HG03432 (cell line): ENCODE data around the gene CST3.
"Not testable (repeated sequence)": the region's sequence is repeated elsewhere in the genome, so short reads cannot be mapped to it uniquely, and the experiment has no call there.

Experiments used
- ATAC-seq: cut with Tn5 transposase; IDR thresholded peaks from one replicate; pipeline ENCODE4 v1.9.1; 2021; ENCODE audit warnings: mild to moderate bottlenecking, moderate library complexity; ENCODE audit not compliant: unreplicated experiment

Gene CST3

GRCh38 chr20:23637282-23638221, at the start of gene CST3:
Gene CST3 (minus strand): TSS chr20:23637955. CDS start chr20:23637862, 93 bp downstream.
- peak; percentile 68 for ATAC-seq

DNA sequence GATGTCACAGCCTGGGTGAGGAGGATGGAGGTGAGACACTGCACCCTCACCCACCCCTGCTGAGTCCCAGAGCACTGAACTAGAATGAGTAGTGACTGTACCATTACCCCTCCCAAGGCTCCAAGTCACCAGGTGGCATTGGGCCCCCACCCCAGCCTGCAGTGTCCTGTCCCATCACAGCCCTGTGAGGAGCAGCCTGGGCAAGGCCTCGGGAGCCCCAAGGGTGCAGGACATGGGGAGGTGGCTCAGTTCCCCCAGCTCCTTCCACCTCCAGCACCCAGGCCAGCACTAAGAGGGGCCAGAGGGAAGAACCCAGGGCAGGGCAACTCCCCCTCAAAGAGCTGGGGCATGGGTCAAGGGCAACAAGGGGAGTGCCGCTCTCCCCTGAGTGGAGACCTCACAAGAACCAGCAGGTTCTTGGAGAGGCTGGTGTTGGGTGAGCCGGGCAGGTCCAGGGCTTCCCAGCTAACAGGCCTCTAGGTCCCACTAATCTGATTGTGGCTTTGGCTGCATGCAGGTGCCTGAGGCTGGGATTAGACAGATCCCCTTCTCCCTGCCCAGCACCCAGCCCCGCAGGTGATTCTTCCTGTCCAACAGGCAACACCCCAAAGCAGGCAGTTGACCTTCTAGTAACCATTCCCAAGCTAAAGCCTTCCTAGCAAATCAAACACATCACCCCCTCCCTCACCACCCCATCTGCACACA, 48.4 kb upstream of the CST3 start:
- no peak for ATAC-seq

DNA sequence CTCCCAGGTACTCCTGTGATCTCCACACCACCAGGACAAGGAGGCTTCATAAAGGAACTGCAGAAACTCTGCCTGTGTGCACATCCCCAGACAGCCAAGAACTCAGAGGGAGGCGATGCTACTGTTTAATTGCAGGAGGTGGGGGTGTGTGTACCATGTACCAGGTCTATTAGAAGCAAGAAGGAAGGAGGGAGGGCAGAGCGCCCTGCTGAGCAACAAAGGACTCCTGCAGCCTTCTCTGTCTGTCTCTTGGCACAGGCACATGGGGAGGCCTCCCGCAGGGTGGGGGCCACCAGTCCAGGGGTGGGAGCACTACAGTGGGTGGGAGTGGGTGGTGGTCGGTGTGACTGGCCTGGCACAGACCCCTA, 47.8 kb upstream of the CST3 start:
- ATAC-seq: not testable (repeated sequence)

DNA sequence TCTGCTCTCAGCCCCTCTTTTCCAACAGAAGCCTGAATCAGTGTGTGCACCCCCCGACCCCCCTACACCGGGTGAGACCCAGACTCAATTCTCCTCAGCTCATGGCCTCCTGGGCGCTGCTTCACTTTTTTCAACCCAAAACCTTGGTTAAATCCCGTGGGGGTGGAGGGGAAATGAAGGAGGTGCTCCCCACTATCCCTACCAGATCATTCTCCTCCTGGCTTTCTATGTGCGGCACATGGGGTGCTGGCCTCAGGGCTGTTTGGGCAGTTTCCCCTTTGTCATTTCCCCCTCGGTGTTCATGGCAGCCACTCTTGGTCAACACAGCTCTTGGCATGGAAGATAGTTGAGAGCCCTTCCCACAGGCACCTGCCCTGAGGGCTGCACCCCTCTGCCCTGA, 46.5 kb upstream of the CST3 start:
- no peak for ATAC-seq

- no peak for ATAC-seq
Measured at GRCh38 chr20:23683807-23684206, 46.1 kb upstream of the CST3 start.

- no peak for ATAC-seq
Measured at GRCh38 chr20:23683281-23683680, 45.5 kb upstream of the CST3 start.

DNA sequence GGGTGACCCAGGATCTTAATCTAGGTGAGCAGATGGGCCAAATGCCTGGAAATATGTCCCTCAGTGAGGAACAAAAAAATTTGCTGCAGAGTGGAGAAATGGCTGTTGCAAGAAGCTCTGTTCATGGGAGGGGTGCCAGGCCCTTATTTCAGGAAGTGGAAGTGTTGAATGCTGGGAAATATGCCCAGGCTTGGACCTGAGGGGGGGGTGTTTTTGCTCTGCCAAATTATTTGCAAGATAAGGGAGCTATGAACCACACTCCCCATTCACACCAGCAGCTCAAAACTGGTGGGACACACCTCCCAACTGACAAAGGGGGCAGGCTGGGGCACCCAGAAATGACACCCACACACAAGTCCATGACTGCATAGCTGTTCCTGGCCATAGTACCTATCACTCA, 42.4 kb upstream of the CST3 start:
- no peak for ATAC-seq

GRCh38 chr20:23679133-23680092, 41.7 kb upstream of the CST3 start:
- no peak for ATAC-seq

GRCh38 chr20:23673209-23673608, 35.5 kb upstream of the CST3 start:
- no peak for ATAC-seq

DNA sequence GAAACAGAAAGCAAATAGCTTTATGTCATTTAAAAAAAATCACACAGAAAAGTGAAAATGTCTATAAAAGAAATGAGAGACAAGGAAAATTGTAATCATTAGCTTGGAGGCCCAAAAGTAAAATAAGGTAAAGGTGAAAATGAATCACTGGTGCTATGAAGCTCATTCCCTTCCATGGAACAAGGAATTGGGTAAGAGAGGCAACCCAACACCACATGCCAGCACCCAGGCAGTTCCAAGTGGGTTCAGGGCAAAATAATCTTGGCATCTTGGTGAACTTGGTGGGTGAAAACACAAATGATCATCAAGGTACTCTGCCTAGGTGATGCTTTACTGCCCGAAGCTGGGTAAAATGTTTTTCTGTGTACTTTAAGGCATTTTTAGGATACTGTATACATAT, 34.4 kb upstream of the CST3 start:
- no peak for ATAC-seq

GRCh38 chr20:23671479-23671878, 33.7 kb upstream of the CST3 start:
- no peak for ATAC-seq

GRCh38 chr20:23670361-23670760, 32.6 kb upstream of the CST3 start:
- no peak for ATAC-seq

GRCh38 chr20:23669866-23670265, 32.1 kb upstream of the CST3 start:
- ATAC-seq: no peak

DNA sequence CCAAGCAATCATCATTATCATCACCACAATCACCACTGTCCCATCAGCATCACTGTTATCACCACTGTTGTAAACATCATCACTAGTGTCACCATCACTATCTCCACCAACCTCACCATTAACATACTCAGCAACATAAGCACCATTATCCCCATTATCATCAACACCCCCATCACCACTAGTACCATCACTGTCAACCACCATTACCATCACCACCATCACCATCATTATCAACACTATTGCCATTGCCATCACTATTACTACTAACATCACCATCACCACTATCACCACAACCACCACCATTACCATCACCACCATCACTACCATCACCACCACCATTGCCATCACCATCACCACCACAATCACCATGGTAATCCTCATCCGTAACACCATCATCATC, 31.6 kb upstream of the CST3 start:
- no peak for ATAC-seq

GRCh38 chr20:23668477-23668951, 30.8 kb upstream of the CST3 start:
- peak; percentile 89 for ATAC-seq

DNA sequence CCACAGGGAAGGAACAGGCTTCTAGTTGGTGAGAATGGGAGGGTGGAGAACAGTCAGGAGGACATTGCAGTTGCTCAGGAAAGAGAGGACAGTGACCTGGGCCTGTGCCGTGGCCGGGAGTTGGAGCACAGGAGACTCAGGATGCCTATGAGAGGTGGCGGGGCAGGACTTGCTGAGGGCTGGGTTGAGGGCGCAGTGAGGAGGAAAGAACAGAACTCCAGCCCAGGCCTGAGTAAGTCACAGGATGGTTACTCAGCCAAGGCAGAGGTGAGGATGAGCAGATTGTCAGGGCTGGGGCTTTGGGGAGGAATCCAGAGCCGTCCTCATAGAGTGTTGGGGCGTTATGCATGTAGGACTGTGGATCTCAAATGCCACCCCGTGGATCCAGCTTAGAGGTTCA, 29.9 kb upstream of the CST3 start:
- ATAC-seq: no peak

- ATAC-seq: no peak
Measured at GRCh38 chr20:23666698-23667097, 28.9 kb upstream of the CST3 start.

GRCh38 chr20:23666189-23666588, 28.4 kb upstream of the CST3 start:
- ATAC-seq: no peak

DNA sequence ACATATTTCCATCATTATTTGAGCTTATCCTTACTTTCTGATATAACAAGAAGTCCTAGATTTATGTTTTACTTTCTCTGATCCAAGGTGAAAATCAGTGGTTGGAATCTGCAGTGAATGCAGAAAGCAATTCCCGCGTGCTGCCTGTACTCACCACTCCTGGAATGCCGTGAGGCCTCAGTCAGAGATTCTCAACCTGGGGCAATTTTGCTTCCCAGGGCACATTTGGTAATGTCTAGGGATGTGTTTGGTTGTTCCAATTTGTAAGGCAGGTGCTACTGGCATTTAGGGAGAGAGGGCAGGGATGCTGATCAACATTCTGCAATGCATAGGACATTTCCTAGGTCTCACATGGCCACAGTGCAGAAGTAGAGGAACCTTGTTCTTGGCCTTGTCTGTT, 27.2 kb upstream of the CST3 start:
- ATAC-seq: no peak

DNA sequence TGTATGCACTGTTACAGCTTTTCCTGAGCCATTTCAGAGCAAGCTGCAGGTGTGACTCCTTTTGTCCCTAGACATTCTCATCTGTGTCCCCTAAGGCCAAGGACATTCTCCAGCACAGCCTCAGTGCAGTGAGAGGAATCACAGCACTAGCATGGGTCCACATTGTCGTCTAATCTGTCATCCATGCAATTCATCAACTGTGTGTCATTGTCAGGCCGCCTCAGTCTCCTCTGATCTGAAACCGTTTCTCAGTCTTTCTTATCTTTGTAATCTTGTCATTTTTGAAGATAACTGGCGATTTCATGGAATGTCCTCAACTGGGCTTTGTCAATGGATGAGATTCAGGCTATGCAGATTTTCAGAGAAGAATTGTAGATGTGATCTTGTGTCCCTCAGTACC, 26.3 kb upstream of the CST3 start:
- not testable (repeated sequence) for ATAC-seq

DNA sequence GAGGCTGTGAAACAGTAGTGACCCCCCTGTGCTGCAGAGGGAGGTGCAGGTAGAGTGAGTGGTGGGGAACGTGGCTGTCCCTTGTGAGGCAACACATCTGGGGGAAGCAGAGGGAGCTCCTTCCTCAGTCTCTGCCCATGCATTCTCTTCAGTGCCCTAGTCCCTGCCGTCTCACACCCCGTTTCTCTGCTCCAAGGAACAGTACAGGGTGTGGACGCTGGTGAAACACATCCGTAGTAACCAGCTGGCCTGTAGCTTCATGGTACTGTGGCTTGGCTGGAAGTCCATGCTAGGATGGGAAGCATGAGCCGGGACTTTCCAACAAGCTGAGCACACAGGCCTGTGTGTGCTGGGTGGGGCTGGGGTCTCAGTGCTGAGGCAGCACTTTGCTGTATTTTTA, 25.4 kb upstream of the CST3 start:
- ATAC-seq: no peak
